Kidney (tissue), 14 donors: ENCODE data around the gene METTL8. TPM values are rescaled to one million over a fixed set of nuclear protein-coding genes. Genes with fewer than 3 reads are reported as not detected.

Source experiments
- DNase-seq, 5 donors: peaks; one replicate each; pipeline ENCODE4 v3.0.0-alpha.2; 2013 to 2020
- FAIRE-seq: peaks from 2 replicates; lab custom pipeline; 2012; peaks lifted over from hg19 to GRCh38; lab: Jason Lieb, UNC
- H3K27ac ChIP-seq, 2 donors: one replicate each; pipeline ENCODE4 v1.7.0; 2013; ENCODE audit warnings: low read depth in 2 of 2, low read length in 2 of 2, inconsistent platforms in 1 of 2
- H3K27me3 ChIP-seq: one replicate; pipeline ENCODE4 v1.7.1; 2013; ENCODE audit warnings: low read length, inconsistent platforms; ENCODE audit not compliant: control insufficient read depth, insufficient read depth
- H3K36me3 ChIP-seq, 3 donors: one replicate each; pipeline versions ENCODE4 v1.7.0 to v1.7.1; 2013; ENCODE audit warnings: low read length in 3 of 3, control low read depth in 1 of 3, inconsistent platforms in 1 of 3; ENCODE audit not compliant: insufficient read depth in 3 of 3, control insufficient read depth in 2 of 3
- H3K4me1 ChIP-seq, 3 donors: one replicate each; pipeline versions ENCODE4 v1.7.0 to v1.7.1; 2013; ENCODE audit warnings: low read length in 3 of 3, inconsistent platforms in 1 of 3, low read depth in 1 of 3; ENCODE audit not compliant: control insufficient read depth in 2 of 3, insufficient read depth in 2 of 3
- H3K4me3 ChIP-seq, 3 donors: one replicate each; pipeline versions ENCODE4 v1.7.0 to v1.8.1; 2013; ENCODE audit warnings: low read length in 3 of 3, control low read depth in 1 of 3, inconsistent platforms in 1 of 3
- H3K9ac ChIP-seq, 3 donors: one replicate each; pipeline versions ENCODE4 v1.7.0 to v1.7.1; 2013; ENCODE audit warnings: low read length in 3 of 3, control low read depth in 1 of 3, inconsistent platforms in 1 of 3
- H3K9me3 ChIP-seq, 3 donors: one replicate each; pipeline versions ENCODE4 v1.7.0 to v1.7.1; 2013; ENCODE audit warnings: low read length in 3 of 3, control low read depth in 1 of 3, inconsistent platforms in 1 of 3; ENCODE audit not compliant: control insufficient read depth in 2 of 3, insufficient read depth in 1 of 3
- CTCF ChIP-seq: IDR thresholded peaks from 3 replicates; pipeline ENCODE4 v1.5.1; 2012; ENCODE audit warnings: mild to moderate bottlenecking, moderate library complexity, borderline replicate concordance; ENCODE audit not compliant: insufficient read depth; ENCODE audit errors: extremely low read depth
- intact Hi-C: fragments of 100-400 bp; cut with DNase I; formaldehyde crosslinking; loops from one replicate; pipeline ENCODE4 v1.11.1; 2022
- polyA plus RNA-seq: library from polyadenylated mRNA; stranded (reverse); fragments of 350-450 nt; fragmentation: Illumina TruSeq; extraction: RNeasy Lipid Tissue Mini Kit (QIAGEN cat#74804); gene quantifications from one replicate; pipeline ENCODE4 v1.2.3, GENCODE V29; 2014; ENCODE audit warnings: low read depth, low replicate concordance; ENCODE audit not compliant: insufficient read depth
- total RNA-seq: library from RNA; stranded (reverse); fragmentation: NEBNext Ultra II Directional; extraction: Animal tissue kit (Norgen Biotek cat#: 25700); gene quantifications from one replicate; pipeline ENCODE4 v1.2.1, GENCODE V29; 2021
- donor health status: control.
- donor health status: control.
- donor health status: control.
- donor health status: control.
- donor health status: control.
- donor health status: DM: yes; HTN: yes; CAD: no.
- donor health status: Normal renal cell carcinoma (clear cell type).

Gene METTL8
- total and polyA plus RNA-seq, 2 donors from 2014 or later, result 10.8 to 14.9 TPM

DNA sequence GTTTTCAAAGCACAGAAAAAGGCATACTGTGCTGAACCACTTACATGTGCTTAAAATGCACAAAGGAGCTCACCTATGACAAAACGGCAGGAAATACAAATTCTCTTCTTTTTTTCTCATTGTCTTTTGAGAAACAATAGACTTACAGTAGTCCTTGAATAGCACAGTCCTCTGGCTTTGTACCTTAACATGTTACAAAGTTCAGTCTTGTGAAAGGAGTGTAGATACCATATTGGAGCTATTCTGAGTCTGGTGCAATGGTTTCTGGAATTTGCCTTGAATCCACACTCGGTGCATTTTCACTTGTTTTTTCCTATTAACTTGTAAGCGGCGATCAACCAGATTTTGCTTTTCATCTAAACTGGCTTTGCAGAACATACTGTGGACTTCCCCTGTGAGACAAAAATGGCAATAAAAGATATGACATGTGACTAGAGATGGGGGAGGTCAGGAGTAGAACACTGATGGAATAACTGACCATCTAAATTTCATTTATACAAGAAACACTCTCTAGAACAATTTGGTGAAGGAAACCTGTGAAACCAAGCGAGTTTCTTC lies 109.7 kb downstream of the METTL8 start:
- H3K27ac ChIP-seq, result no peak overlapping the region
- no peaks in the 10 kb centered on the region for H3K4me1 ChIP-seq
- no peaks in the 10 kb centered on the region for H3K36me3 ChIP-seq
- no peak for DNase-seq
- H3K4me3 ChIP-seq, result no peak overlapping the region
- no peak for TF ChIP-seq CTCF
- FAIRE-seq, result no peak
- no peaks in the 10 kb centered on the region for H3K9me3 ChIP-seq
- intact Hi-C loops, result no loop called here
- H3K27me3 ChIP-seq, result no peaks in the 10 kb centered on the region
- H3K9ac ChIP-seq, result no peak overlapping the region

- Histone ChIP-seq H3K27me3 (no peaks in the 10 kb centered on the region), H3K9ac (no peak overlapping the region), H3K9me3 (no peaks in the 10 kb centered on the region), H3K4me3 (no peak overlapping the region), H3K36me3 (no peaks in the 10 kb centered on the region), H3K27ac (no peak overlapping the region), H3K4me1 (no peaks in the 10 kb centered on the region)
- TF ChIP-seq CTCF, result no peak
- no peak for DNase-seq
- intact Hi-C loops, result no loop called here
- FAIRE-seq, result no peak
These were observed 110.9 kb downstream of the METTL8 start for GRCh38 chr2:171322928-171323327.

DNA sequence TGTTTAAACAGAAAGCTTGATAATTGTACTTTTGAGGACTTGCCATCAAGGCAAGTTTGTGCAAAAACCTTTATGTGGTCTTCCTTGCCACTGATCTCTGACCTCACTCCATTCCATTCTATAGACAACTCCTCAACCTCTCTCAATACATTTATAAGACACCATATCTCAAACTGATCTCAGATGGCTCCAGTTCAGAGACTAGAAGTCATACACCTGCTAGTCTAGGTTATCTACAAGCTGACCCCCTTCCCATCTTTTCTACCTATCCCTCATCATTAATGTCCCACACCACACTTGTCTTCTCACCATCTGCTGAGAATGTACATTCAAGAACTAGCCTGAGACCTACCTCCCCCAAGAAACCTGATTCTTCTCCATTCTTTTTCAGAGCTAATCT lies 113.1 kb downstream of the METTL8 start:
- intact Hi-C loops, result no loop called here
- H3K4me1 ChIP-seq, result no peaks in the 10 kb centered on the region
- no peaks in the 10 kb centered on the region for H3K27me3 ChIP-seq
- DNase-seq (no peak), FAIRE-seq (no peak)
- H3K4me3 ChIP-seq, result no peak overlapping the region
- no peak for TF ChIP-seq CTCF
- no peak overlapping the region for H3K9ac ChIP-seq
- no peak overlapping the region for H3K27ac ChIP-seq
- H3K9me3 ChIP-seq, result no peaks in the 10 kb centered on the region
- no peaks in the 10 kb centered on the region for H3K36me3 ChIP-seq

DNA sequence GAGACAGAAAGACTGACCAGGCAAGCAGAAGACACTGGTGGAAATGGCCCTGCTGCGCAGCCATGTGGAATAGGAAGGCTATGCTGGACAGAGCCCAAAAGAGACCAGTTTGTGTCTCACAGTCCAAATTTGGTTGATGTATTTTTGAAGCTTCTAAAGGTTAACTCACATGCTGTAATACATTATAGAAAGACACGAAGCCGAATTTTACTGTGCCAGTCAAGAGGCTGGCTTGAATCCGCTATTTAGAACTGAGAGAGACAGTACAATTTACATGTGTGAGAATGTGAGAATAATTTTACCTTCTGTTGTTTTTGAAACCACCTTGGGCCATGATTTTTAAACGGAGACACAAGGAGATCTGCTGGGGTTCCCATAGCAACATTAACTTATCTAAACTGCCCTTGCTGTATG lies 113.6 kb downstream of the METTL8 start:
- intact Hi-C loops, result no loop called here
- no peaks in the 10 kb centered on the region for H3K9me3 ChIP-seq
- H3K27me3 ChIP-seq, result no peaks in the 10 kb centered on the region
- no peak overlapping the region for H3K4me3 ChIP-seq
- FAIRE-seq, result no peak
- H3K9ac ChIP-seq, result no peak overlapping the region
- no peak for TF ChIP-seq CTCF
- H3K36me3 ChIP-seq, result no peaks in the 10 kb centered on the region
- no peaks in the 10 kb centered on the region for H3K4me1 ChIP-seq
- DNase-seq, result no peak
- H3K27ac ChIP-seq, result no peak overlapping the region
